Activated T-helper 1 cell treated with anti-CD3 and anti-CD28 coated beads, Interleukin-2, amount 50 U/mL, for 16 hours (primary cell): ENCODE measurements around the gene QRFP.

Experiments
- DNase-seq, 2 donors: peaks; one replicate each; pipeline ENCODE4 v3.0.0-alpha.2; 2020; ENCODE audit warnings: low read depth in 1 of 2, low spot score in 1 of 2

QRFP gene

GRCh38 chr9:130904070-130905044, 7.7 kb upstream of the QRFP start:
- no peak for DNase-seq

- no peak for DNase-seq
Measured at GRCh38 chr9:130903194-130904069, 6.8 kb upstream of the QRFP start.

- DNase-seq: no peak
Measured at GRCh38 chr9:130902204-130903185, 5.9 kb upstream of the QRFP start.

GRCh38 chr9:130901498-130902203, 5.0 kb upstream of the QRFP start:
- DNase-seq: no peak

- DNase-seq: no peak
Measured at GRCh38 chr9:130900701-130901497, 4.3 kb upstream of the QRFP start.

GRCh38 chr9:130899051-130899748, 2.6 kb upstream of the QRFP start:
- no peak for DNase-seq

GRCh38 chr9:130898552-130898852, 1.9 kb upstream of the QRFP start:
- DNase-seq: no peak

GRCh38 chr9:130897848-130898551, 1.4 kb upstream of the QRFP start:
- DNase-seq: no peak

- DNase-seq: no peak
Measured at GRCh38 chr9:130897105-130897751, 616 bp upstream of the QRFP start.

- no peak for DNase-seq
Measured at GRCh38 chr9:130895481-130896232, 955 bp downstream of the QRFP start.

GRCh38 chr9:130895038-130895437, 1.6 kb downstream of the QRFP start:
- no peak for DNase-seq

- no peak for DNase-seq
Measured at GRCh38 chr9:130894546-130894945, 2.1 kb downstream of the QRFP start.

- no peak for DNase-seq
Measured at GRCh38 chr9:130893341-130894101, 3.1 kb downstream of the QRFP start.

- no peak for DNase-seq
Measured at GRCh38 chr9:130892477-130893304, 3.9 kb downstream of the QRFP start.

- DNase-seq: no peak
Measured at GRCh38 chr9:130891688-130892476, 4.7 kb downstream of the QRFP start.
